ENCODE results near the gene FGF11.
A peak's percentile ranks its signal among the peaks of the same experiment; 100 is the strongest.
"Not testable (repeated sequence)": the region's sequence is repeated elsewhere in the genome, so short reads cannot be mapped to it uniquely, and the experiment has no call there.

FGF11 gene

DNA sequence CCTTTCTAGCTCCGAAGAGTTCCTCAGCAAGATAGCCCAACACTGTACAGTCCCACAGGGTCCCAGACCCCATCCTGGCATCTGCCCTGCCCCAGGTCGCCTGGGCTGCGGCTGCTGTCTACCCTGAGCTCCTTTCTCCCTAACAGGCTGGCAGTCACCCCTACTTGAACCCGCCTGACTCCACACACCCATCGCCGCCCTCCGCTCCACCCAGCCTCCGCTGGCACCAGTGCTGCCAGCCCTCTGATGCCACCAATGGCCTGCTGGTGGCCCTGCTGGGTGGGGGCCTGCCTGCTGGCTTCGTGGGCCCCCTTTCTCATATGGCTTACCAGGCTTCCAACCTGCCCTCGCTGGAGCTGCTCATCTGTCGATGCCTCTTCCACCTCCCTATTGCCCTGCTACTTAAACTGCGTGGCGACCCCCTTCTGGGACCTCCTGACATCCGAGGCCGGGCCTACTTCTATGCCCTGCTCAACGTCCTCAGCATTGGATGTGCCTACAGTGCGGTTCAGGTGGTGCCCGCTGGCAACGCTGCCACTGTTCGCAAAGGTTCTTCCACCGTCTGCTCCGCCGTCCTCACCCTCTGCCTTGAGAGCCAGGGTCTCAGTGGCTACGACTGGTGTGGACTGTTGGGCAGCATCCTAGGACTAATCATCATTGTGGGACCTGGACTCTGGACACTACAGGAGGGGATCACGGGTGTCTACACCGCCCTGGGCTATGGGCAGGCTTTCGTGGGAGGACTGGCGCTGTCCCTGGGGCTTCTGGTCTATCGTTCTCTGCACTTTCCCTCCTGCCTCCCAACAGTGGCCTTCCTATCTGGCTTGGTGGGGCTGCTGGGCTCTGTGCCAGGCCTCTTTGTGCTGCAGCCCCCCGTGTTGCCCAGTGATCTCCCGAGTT lies 42.8 kb downstream of the FGF11 start:
- DNase-seq = not testable (repeated sequence)

DNA sequence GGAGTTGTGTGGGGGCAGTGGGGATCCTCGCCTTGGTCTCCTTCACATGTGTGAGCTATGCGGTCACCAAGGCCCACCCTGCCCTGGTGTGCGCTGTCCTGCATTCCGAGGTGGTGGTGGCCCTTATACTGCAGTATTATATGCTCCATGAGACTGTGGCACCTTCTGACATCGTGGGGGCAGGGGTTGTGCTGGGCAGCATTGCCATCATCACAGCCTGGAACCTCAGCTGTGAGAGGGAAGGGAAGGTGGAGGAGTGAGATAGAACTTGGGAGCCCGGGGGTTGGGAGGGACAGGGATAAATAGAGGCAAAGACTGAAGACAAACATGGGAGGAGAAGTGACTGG lies 43.4 kb downstream of the FGF11 start:
- not testable (repeated sequence) for DNase-seq

DNA sequence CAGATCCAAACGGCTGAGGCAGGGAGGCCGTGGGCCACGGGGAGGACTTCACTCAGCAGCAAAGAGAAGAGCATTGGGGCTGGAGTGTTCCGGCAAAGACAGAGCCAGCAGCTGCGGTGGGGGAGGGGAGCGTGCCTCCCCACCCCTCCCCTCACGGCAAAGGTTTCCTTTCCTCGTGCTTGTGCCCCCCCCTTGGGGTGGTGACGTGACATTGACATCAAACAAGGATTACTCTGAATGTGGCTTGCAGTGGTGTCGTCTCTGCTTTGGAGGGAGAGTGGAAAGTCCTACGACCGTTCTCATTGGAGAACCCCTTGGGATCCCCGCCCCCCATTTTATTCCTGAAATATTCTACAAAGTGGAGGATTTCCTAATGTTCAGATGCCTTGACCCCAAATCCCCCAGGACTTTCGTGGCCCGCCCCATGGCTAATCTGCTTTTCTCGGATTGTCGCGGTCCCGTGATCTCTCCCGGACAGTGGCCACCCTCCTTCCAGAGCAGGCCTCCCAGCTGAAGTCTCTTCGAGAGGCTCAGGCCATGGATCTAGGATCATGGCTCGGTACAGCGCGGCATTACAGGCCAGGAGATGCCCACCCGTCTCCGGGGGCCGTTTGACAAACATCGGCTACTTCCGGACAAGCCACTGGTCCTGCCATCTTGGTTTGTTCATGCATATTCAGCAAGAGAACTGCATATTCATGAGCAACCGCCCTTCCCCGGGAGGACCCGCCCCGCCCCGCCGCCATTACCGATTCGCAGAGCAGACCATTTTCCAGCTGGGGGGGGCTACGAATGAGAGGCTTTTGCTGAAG lies 44.1 kb downstream of the FGF11 start:
- peak; percentile 96 for DNase-seq

DNA sequence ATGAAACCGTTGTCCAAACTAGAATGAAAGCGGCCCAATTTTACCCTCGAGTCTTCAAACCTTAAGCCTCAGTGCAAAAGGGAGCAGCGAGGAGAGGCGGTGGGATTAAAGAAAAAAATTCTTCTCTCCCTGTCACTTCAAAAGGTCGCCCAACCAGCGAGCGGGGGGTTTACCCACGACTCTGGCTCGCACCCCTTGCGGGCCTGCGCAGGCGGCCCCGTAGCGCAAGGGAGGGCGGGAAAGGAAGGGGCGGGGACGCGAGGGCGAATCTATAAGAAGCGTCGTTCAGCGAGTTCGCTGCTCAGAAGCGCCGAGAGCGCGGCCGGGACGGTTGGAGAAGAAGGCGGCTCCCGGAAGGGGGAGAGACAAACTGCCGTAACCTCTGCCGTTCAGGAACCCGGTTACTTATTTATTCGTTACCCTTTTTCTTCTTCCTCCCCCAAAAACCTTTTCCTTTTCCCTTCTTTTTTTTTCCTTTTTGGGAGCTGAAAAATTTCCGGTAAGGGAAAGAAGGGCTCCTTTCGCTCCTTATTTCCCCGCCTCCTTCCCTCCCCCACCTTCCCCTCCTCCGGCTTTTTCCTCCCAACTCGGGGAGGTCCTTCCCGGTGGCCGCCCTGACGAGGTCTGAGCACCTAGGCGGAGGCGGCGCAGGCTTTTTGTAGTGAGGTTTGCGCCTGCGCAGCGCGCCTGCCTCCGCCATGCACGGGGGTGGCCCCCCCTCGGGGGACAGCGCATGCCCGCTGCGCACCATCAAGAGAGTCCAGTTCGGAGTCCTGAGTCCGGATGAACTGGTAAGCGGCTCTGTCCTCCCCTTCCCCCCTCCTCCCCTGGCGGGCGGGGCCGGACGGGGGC lies 45.0 kb downstream of the FGF11 start, which contains the start of gene POLR2A:
POLR2A (plus strand) TSS at position 300 of the 852 bp plus-strand sequence.
- peak; percentile 99 for DNase-seq

DNA sequence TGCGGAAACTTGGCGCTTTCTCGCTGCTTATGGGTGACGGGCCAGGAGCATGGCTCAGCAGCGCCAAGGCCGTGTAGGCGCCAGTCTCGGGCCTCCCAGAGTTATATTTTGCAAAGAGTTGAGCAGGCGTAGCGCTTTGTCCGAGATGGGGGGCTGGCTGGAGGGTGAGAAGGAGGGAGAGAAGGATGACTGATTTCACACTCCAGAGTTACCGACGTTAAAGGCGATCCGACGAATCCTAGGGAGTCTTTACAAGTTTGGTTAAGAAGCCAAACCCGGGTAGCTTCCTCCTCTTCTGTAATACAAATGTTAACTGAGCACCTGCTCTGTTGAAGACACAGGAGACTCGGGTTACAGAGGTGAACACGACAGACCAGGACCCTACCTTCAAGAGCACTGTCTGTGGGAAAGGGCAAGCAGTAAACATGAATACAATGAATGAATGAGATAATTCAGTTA lies 45.6 kb downstream of the FGF11 start:
- DNase-seq = no peak

DNA sequence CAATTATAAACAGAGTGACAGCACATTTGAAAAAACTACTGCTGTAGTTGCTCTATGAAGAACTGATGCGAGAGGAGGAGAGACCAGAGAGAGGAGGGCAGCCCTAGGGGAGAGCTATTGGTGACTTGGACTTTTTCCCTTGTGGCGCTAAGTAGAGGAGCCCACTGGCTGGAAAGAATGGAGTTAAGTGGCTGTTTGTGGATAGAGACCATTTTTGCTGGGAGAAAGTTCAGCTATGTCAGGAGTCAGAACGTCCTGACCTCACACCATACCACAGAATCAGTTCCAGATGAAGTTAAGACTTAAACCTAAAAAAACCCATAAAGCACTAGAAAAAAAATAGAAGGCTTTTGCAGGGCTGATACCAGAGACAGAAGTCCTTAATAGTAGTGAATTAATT lies 46.9 kb downstream of the FGF11 start:
- no peak for DNase-seq

DNA sequence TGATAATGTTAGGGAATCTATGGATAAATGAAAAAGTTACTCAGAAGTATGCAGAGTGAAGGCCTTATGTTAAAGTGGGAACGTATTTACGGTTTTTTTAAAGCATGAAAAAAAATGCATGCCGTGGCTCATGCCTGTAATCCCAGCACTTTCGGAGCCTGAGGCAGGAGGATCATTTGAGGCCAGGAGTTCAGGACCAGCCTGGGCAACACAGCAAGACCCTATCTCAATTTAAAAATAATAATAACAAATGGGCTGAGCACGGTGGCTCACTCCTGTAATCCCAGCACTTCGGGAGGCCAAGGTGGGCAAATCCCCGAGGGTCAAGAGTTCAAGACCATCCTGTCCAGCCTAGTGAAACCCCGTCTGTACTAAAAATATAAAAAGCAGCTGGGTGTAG lies 50.8 kb downstream of the FGF11 start:
- DNase-seq = no peak

DNA sequence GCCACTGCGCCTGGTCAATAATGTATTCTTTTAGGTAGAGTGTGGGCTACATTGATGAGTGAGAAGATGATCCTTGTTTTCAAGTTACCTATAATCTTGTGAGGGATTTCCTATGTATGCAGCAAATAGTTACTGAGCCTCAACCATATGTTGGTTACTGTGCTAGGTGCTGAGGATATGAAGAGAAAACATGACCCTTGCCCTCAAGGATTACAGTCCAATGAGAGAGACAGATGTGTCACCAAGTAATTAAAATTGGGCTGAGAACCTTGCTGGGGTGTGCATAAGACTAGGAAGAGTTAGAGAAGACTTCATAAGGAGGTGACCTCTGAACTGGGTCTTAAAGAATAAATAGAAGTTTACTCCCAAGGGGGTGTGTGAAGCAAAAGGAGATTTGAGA lies 52.3 kb downstream of the FGF11 start:
- no peak for DNase-seq

DNA sequence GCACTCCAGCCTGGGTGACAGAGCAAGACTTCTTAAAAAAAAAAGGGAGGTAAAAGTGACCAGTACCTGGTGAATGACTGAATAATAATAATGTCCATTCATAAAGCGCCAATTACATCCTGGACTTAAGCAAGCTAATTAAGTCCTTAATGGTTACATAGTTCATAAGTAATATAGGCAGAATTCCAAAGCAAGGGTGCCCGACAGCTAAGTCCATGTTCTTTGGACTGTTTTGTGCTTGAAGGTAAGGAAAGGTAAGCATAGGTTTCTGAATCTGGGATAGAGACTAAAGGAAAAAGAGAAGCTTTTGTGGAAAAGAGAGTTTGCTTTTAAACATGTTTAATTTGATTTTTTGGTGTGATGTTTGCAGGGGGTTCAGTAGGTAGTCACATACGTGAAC lies 54.6 kb downstream of the FGF11 start:
- DNase-seq = no peak
